Measurements from ENCODE around the gene MCCD1.

GRCh38 chr6:31479933-31480535 is 48.7 kb upstream of the MCCD1 start:
- TF ChIP-seq CTCF (IDR thresholded peaks at IDR 0.05): no peak
- TF ChIP-seq POLR2A (IDR thresholded peaks at IDR 0.05): no peak

All from Peyer's patch (tissue), 4 donors.